OCI-LY7 (cell line): ENCODE data around the gene DTHD1. TPM values are rescaled to one million over a fixed set of nuclear protein-coding genes. Genes with fewer than 3 reads are reported as not detected.

ENCODE experiments used
- BruUV-seq: library from RNA; stranded (reverse); fragments of 400-500 nt; replicated peaks from 2 replicates; lab custom pipeline; 2021; lab: Mats Ljungman, UMichigan
- CTCF ChIA-PET: fragments of 300-600 bp; sonication (Branson Sonifier 250); formaldehyde crosslinking; loops from one replicate; lab custom pipeline; 2022; ENCODE audit warnings: antibody characterized with exemption; ENCODE audit not compliant: unreplicated experiment; lab: Charles Lee
- POLR2A ChIA-PET: fragments of 300-600 bp; sonication (Branson Sonifier 250); formaldehyde crosslinking; loops from one replicate; lab custom pipeline; 2022; ENCODE audit warnings: antibody characterized with exemption; lab: Charles Lee
- DNase-seq: peaks from one replicate; pipeline ENCODE4 v3.0.0-alpha.2; 2015; ENCODE audit warnings: low spot score
- H2AFZ ChIP-seq: fragments of 200-600 bp; sonication (generic), shearing (Covaris generic); 2 replicates; pipeline ENCODE4 v1.6.1; 2014; ENCODE audit warnings: mild to moderate bottlenecking, antibody characterized with exemption, low read length, moderate library complexity
- H3K27ac ChIP-seq: fragments of 200-600 bp; sonication (generic); 2 replicates; pipeline ENCODE4 v1.5.1; 2014; ENCODE audit warnings: mixed run types, low read depth, mild to moderate bottlenecking, moderate library complexity, low read length, inconsistent platforms; ENCODE audit not compliant: poor library complexity, severe bottlenecking
- H3K36me3 ChIP-seq: fragments of 200-600 bp; sonication (generic); 2 replicates; pipeline ENCODE4 v1.6.1; 2014; ENCODE audit warnings: mild to moderate bottlenecking, antibody characterized with exemption, low read length, moderate library complexity, mixed read lengths; ENCODE audit not compliant: insufficient read depth
- H3K4me1 ChIP-seq: fragments of 200-600 bp; sonication (generic); 2 replicates; pipeline ENCODE4 v1.5.1; 2014; ENCODE audit warnings: mild to moderate bottlenecking, low read length; ENCODE audit not compliant: insufficient read depth, poor library complexity, severe bottlenecking
- H3K4me2 ChIP-seq: fragments of 200-600 bp; sonication (generic); 2 replicates; pipeline ENCODE4 v1.6.1; 2014; ENCODE audit warnings: mild to moderate bottlenecking, low read length
- H3K4me3 ChIP-seq: fragments of 200-600 bp; sonication (generic); 2 replicates; pipeline ENCODE4 v1.5.1; 2014; ENCODE audit warnings: mild to moderate bottlenecking, low read depth, low read length; ENCODE audit not compliant: poor library complexity, severe bottlenecking
- H3K79me2 ChIP-seq: fragments of 200-600 bp; sonication (generic); 2 replicates; pipeline ENCODE4 v1.6.1; 2016; ENCODE audit warnings: low read depth, mild to moderate bottlenecking, low read length, moderate library complexity, mixed read lengths; ENCODE audit not compliant: insufficient read depth
- H3K9me2 ChIP-seq: fragments of 200-600 bp; sonication (generic); 2 replicates; pipeline ENCODE4 v1.6.1; 2016; ENCODE audit warnings: mild to moderate bottlenecking, low read length, mixed read lengths; ENCODE audit not compliant: insufficient read depth
- H3K9me3 ChIP-seq: fragments of 200-600 bp; sonication (generic); 2 replicates; pipeline ENCODE4 v1.6.1; 2014; ENCODE audit warnings: mild to moderate bottlenecking, mixed run types, low read length, mixed read lengths
- H4K20me1 ChIP-seq: fragments of 200-600 bp; sonication (generic); 2 replicates; pipeline ENCODE4 v1.6.1; 2014; ENCODE audit warnings: mild to moderate bottlenecking, antibody characterized with exemption, low read length, moderate library complexity, mixed read lengths; ENCODE audit not compliant: insufficient read depth
- EZH2phosphoT487 ChIP-seq: fragments of 200-600 bp; sonication (generic); IDR thresholded peaks from 2 replicates; pipeline ENCODE4 v1.6.1; 2018; ENCODE audit warnings: low read depth, borderline replicate concordance, mild to moderate bottlenecking, mixed run types, antibody characterized with exemption, low read length, moderate library complexity, mixed read lengths
- intact Hi-C: fragments of 100-400 bp; cut with micrococcal nuclease; formaldehyde crosslinking; loops from one replicate; pipeline ENCODE4 v1.10.0; 2022; ENCODE audit not compliant: unreplicated experiment
- total RNA-seq, 2 experiments: library from RNA; depleted of rRNA in 1 of 2; stranded (reverse); fragments of >200 nt in 1 of 2; shearing (Covaris generic) in 1 of 2; gene quantifications; 2 replicates each; pipeline ENCODE4 v1.2.3, GENCODE V29; 2014 to 2022
- TF ChIP-seq, protein P1 (sequence below): fragments of 200-600 bp; sonication (generic); conservative IDR thresholded peaks from 2 replicates; pipeline ENCODE4 v1.5.1; 2014; ENCODE audit warnings: mild to moderate bottlenecking, antibody characterized with exemption, low read length, moderate library complexity, mixed read lengths

Gene DTHD1
- total RNA-seq, 2 experiments from 2014 or later: not detected

DNA sequence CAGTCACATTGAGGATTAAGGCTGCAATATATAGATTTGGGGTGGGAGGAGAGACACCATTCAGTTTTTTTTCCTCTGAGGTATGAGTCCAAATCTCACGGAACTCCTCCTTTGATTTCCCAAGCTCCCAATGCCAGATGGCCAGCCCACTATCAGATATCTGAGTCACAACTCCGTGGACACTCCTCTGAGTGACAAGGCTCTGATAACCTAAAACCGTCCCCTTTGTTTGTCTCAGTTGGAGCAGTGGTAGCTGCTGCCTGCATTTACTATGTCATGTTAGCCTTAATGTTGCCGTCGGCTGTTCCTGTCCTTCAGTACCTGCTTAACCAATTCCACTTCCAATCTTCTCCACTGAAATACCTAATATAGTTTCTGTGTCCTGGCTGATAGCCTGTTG, 107.3 kb downstream of the DTHD1 start:
- H3K79me2 ChIP-seq: no peaks in the 10 kb centered on the region
- DNase-seq: no peak
- H3K9me2 ChIP-seq: no peaks in the 10 kb centered on the region
- TF ChIP-seq, protein P1, sequence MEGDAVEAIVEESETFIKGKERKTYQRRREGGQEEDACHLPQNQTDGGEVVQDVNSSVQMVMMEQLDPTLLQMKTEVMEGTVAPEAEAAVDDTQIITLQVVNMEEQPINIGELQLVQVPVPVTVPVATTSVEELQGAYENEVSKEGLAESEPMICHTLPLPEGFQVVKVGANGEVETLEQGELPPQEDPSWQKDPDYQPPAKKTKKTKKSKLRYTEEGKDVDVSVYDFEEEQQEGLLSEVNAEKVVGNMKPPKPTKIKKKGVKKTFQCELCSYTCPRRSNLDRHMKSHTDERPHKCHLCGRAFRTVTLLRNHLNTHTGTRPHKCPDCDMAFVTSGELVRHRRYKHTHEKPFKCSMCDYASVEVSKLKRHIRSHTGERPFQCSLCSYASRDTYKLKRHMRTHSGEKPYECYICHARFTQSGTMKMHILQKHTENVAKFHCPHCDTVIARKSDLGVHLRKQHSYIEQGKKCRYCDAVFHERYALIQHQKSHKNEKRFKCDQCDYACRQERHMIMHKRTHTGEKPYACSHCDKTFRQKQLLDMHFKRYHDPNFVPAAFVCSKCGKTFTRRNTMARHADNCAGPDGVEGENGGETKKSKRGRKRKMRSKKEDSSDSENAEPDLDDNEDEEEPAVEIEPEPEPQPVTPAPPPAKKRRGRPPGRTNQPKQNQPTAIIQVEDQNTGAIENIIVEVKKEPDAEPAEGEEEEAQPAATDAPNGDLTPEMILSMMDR: no peak
- TF ChIP-seq EZH2phosphoT487: no peak
- no peak overlapping the region for H3K4me3 ChIP-seq
- no peaks in the 10 kb centered on the region for H3K9me3 ChIP-seq
- CTCF ChIA-PET: no interaction called here
- BruUV-seq: no TSS peak
- no peak overlapping the region for H2AFZ ChIP-seq
- H4K20me1 ChIP-seq: no peaks in the 10 kb centered on the region
- H3K4me1 ChIP-seq: peaks cover 9% of the 10 kb centered on the region
- intact Hi-C loops: no loop called here
- H3K36me3 ChIP-seq: no peaks in the 10 kb centered on the region
- no peak overlapping the region for H3K27ac ChIP-seq
- POLR2A ChIA-PET: interaction anchor here (0.7 kb wide), 1 partner anchor 34 kb away, joined by 3 read pairs; no protein-coding TSS in a partner anchor
- no peak overlapping the region for H3K4me2 ChIP-seq

DNA sequence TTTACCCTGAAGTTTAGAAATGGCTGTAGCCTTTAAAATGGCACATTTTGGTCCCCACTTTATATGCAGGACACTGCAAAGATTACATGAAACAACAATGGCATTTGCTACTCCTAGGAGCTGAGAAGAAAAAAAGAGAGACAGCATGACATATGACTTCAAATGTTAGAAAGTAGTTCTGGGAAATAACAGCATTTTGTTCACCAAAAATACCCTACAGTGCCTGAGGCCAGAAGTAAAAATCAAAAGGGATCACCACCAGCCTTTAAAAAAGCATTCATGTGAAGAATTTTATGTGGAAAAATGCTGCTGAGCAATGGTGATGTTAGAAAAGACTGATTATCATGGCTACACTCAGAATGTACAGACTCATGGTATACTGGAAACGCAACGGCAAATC, 110.0 kb downstream of the DTHD1 start:
- intact Hi-C loops: no loop called here
- Histone ChIP-seq H3K9me3 (no peaks in the 10 kb centered on the region), H2AFZ (no peak overlapping the region), H3K4me2 (no peak overlapping the region), H3K4me1 (peaks cover 1% of the 10 kb centered on the region), H3K36me3 (no peaks in the 10 kb centered on the region), H3K9me2 (no peaks in the 10 kb centered on the region), H3K79me2 (no peaks in the 10 kb centered on the region), H3K4me3 (no peak overlapping the region), H4K20me1 (no peaks in the 10 kb centered on the region), H3K27ac (no peak overlapping the region)
- ChIA-PET CTCF (no interaction called here), POLR2A (no interaction called here)
- DNase-seq: no peak
- no TSS peak for BruUV-seq
- TF ChIP-seq, protein P1: no peak
- no peak for TF ChIP-seq EZH2phosphoT487

DNA sequence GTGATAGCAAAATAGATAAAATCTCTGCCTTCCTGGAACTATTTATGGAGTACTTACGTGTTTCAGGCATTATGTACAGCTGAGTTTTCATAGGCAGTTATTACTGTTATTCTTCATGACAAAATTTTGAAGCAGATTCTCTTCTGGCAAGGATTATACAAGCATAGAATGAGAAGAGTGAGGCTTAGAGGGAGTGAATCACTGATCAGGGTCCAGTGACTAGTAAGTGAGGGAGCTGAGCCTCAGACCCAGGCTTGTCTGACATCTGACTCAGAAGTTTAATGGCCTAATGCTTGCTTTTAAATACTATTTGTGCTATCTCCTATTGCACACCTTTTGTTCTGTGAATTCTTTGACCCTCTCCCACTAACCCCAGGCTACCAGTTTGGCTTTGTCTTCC, 110.6 kb downstream of the DTHD1 start:
- Histone ChIP-seq H4K20me1 (no peaks in the 10 kb centered on the region), H3K4me2 (no peak overlapping the region), H3K27ac (no peak overlapping the region), H3K9me2 (no peaks in the 10 kb centered on the region), H3K9me3 (no peaks in the 10 kb centered on the region), H3K36me3 (no peaks in the 10 kb centered on the region), H3K4me3 (no peak overlapping the region), H3K79me2 (no peaks in the 10 kb centered on the region), H3K4me1 (no peaks in the 10 kb centered on the region), H2AFZ (no peak overlapping the region)
- intact Hi-C loops: no loop called here
- DNase-seq: no peak
- TF ChIP-seq, protein P1: no peak
- no peak for TF ChIP-seq EZH2phosphoT487
- POLR2A ChIA-PET: no interaction called here
- no TSS peak for BruUV-seq
- CTCF ChIA-PET: no interaction called here
